Astrocyte (in vitro differentiated cells and primary cell): Measurements from ENCODE around the gene SPON1. TPM values are rescaled to one million over a fixed set of nuclear protein-coding genes. Genes with fewer than 3 reads are reported as not detected.
"Not testable (repeated sequence)": the region's sequence is repeated elsewhere in the genome, so short reads cannot be mapped to it uniquely, and the experiment has no call there.

ENCODE experiments used
- DNase-seq: peaks from one replicate; pipeline ENCODE4 v3.0.0-alpha.2; 2010; ENCODE audit warnings: low read depth
- FAIRE-seq: peaks from 2 replicates; lab custom pipeline; 2011; peaks lifted over from hg19 to GRCh38; lab: Jason Lieb, UNC
- H2AFZ ChIP-seq: 2 replicates; pipeline ENCODE4 v1.6.0; 2012; ENCODE audit warnings: low read depth, low read length, inconsistent platforms
- H3K27ac ChIP-seq: 2 replicates; pipeline ENCODE4 v1.5.1; 2011; ENCODE audit warnings: low read depth, low read length, inconsistent platforms
- H3K27me3 ChIP-seq: 2 replicates; pipeline ENCODE4 v1.6.0; 2011; ENCODE audit warnings: low read length, inconsistent platforms; ENCODE audit not compliant: insufficient read depth
- H3K36me3 ChIP-seq: 2 replicates; pipeline ENCODE4 v1.5.1; 2011; ENCODE audit warnings: low read length, inconsistent platforms; ENCODE audit not compliant: insufficient read depth
- H3K4me1 ChIP-seq: 2 replicates; pipeline ENCODE4 v1.5.1; 2011; ENCODE audit warnings: low read length, inconsistent platforms; ENCODE audit not compliant: insufficient read depth
- H3K4me2 ChIP-seq: 2 replicates; pipeline ENCODE4 v1.6.0; 2012; ENCODE audit warnings: low read length, inconsistent platforms
- H3K4me3 ChIP-seq: 2 replicates; pipeline ENCODE4 v1.5.1; 2011; ENCODE audit warnings: low read depth, mild to moderate bottlenecking, low read length, inconsistent platforms; ENCODE audit not compliant: insufficient read depth
- H3K79me2 ChIP-seq: 2 replicates; pipeline ENCODE4 v1.6.0; 2012; ENCODE audit warnings: mild to moderate bottlenecking, low read length, inconsistent platforms; ENCODE audit not compliant: insufficient read depth
- H3K9ac ChIP-seq: 2 replicates; pipeline ENCODE4 v1.6.0; 2012; ENCODE audit warnings: mild to moderate bottlenecking, low read length, inconsistent platforms
- H3K9me3 ChIP-seq: 2 replicates; pipeline ENCODE4 v1.5.1; 2012; ENCODE audit warnings: low read depth, mild to moderate bottlenecking, low read length, inconsistent platforms; ENCODE audit not compliant: insufficient read depth
- H4K20me1 ChIP-seq: 2 replicates; pipeline ENCODE4 v1.6.0; 2012; ENCODE audit warnings: low read length, inconsistent platforms; ENCODE audit not compliant: insufficient read depth
- H3K27ac Mint-ChIP-seq: one replicate; pipeline ENCODE4 v1.8.0; 2021; ENCODE audit warnings: mild to moderate bottlenecking, mixed read lengths; ENCODE audit not compliant: unreplicated experiment
- H3K27me3 Mint-ChIP-seq: one replicate; pipeline ENCODE4 v1.8.0; 2021; ENCODE audit warnings: low read depth, mixed read lengths; ENCODE audit not compliant: unreplicated experiment
- H3K36me3 Mint-ChIP-seq: one replicate; pipeline ENCODE4 v1.8.0; 2021; ENCODE audit warnings: low read depth, mixed read lengths; ENCODE audit not compliant: unreplicated experiment
- H3K4me1 Mint-ChIP-seq: one replicate; pipeline ENCODE4 v1.8.0; 2021; ENCODE audit warnings: low read depth, mixed read lengths; ENCODE audit not compliant: unreplicated experiment
- H3K4me3 Mint-ChIP-seq: one replicate; pipeline ENCODE4 v1.8.0; 2021; ENCODE audit warnings: mild to moderate bottlenecking, moderate library complexity, mixed read lengths; ENCODE audit not compliant: unreplicated experiment
- H3K9me3 Mint-ChIP-seq: one replicate; pipeline ENCODE4 v1.8.0; 2021; ENCODE audit warnings: mild to moderate bottlenecking, mixed read lengths; ENCODE audit not compliant: unreplicated experiment
- CTCF ChIP-seq: IDR thresholded peaks from 2 replicates; pipeline ENCODE4 v1.5.1; 2011; ENCODE audit warnings: low read depth, mild to moderate bottlenecking, inconsistent platforms, low read length, moderate library complexity; ENCODE audit not compliant: insufficient read depth
- EZH2 ChIP-seq: IDR thresholded peaks from 2 replicates; pipeline ENCODE4 v1.6.1; 2012; ENCODE audit warnings: mild to moderate bottlenecking, low read length, inconsistent platforms; ENCODE audit not compliant: insufficient read depth
- total RNA-seq: library from RNA; stranded (reverse); gene quantifications from 2 replicates; pipeline ENCODE4 v1.2.1, GENCODE V29; 2021

The SPON1 gene
- total RNA-seq, 1 donor from 2014 or later, result 2.0 TPM

GRCh38 chr11:14158393-14158792 lies 195.9 kb downstream of the SPON1 start:
- no peaks in the 10 kb centered on the region for H3K4me1 Mint-ChIP-seq
- Histone ChIP-seq H3K27ac (no peak overlapping the region), H3K79me2 (no peaks in the 10 kb centered on the region), H3K4me3 (no peak overlapping the region), H3K4me2 (no peak overlapping the region), H3K4me1 (no peaks in the 10 kb centered on the region), H3K9ac (no peak overlapping the region), H3K9me3 (peaks cover 8% of the 10 kb centered on the region), H2AFZ (no peak overlapping the region), H3K27me3 (no peaks in the 10 kb centered on the region), H4K20me1 (no peaks in the 10 kb centered on the region), H3K36me3 (no peaks in the 10 kb centered on the region)
- DNase-seq, result no peak
- H3K27me3 Mint-ChIP-seq, result no peaks in the 10 kb centered on the region
- no peak for FAIRE-seq
- no peak overlapping the region for H3K4me3 Mint-ChIP-seq
- H3K36me3 Mint-ChIP-seq, result no peaks in the 10 kb centered on the region
- H3K27ac Mint-ChIP-seq, result no peak overlapping the region
- no peak for TF ChIP-seq CTCF
- no peak for TF ChIP-seq EZH2
- peaks cover 15% of the 10 kb centered on the region for H3K9me3 Mint-ChIP-seq

- no peaks in the 10 kb centered on the region for H3K36me3 Mint-ChIP-seq
- Histone ChIP-seq H4K20me1 (no peaks in the 10 kb centered on the region), H3K36me3 (no peaks in the 10 kb centered on the region), H3K4me3 (no peak overlapping the region), H3K27me3 (no peaks in the 10 kb centered on the region), H3K9ac (no peak overlapping the region), H3K4me1 (no peaks in the 10 kb centered on the region), H3K9me3 (no peaks in the 10 kb centered on the region), H2AFZ (no peak overlapping the region), H3K79me2 (no peaks in the 10 kb centered on the region), H3K27ac (no peak overlapping the region), H3K4me2 (no peak overlapping the region)
- TF ChIP-seq CTCF (no peak), EZH2 (no peak)
- no peak for FAIRE-seq
- H3K4me3 Mint-ChIP-seq, result no peak overlapping the region
- no peaks in the 10 kb centered on the region for H3K4me1 Mint-ChIP-seq
- H3K27me3 Mint-ChIP-seq, result no peaks in the 10 kb centered on the region
- no peak for DNase-seq
- no peak overlapping the region for H3K27ac Mint-ChIP-seq
- H3K9me3 Mint-ChIP-seq, result peaks cover 3% of the 10 kb centered on the region
Observed at GRCh38 chr11:14163576-14163975, 201.1 kb downstream of the SPON1 start.

- not testable (repeated sequence) for DNase-seq, FAIRE-seq, H3K27me3 ChIP-seq, H3K4me2 ChIP-seq, H3K27ac Mint-ChIP-seq, H3K4me3 ChIP-seq, H3K79me2 ChIP-seq, H4K20me1 ChIP-seq, H3K27me3 Mint-ChIP-seq, H3K9me3 ChIP-seq, H3K36me3 Mint-ChIP-seq, H3K9ac ChIP-seq, H3K9me3 Mint-ChIP-seq, H2AFZ ChIP-seq, H3K4me1 Mint-ChIP-seq, H3K36me3 ChIP-seq, H3K4me1 ChIP-seq, H3K4me3 Mint-ChIP-seq, H3K27ac ChIP-seq
Observed at GRCh38 chr11:14173679-14174078, 211.2 kb downstream of the SPON1 start.
